ENCODE results near the gene CLPTM1. TPM values are rescaled to one million over a fixed set of nuclear protein-coding genes. Genes with fewer than 3 reads are reported as not detected.

Gene CLPTM1
- total and polyA plus RNA-seq, 9 of the 15 experiments (the other 6 are each of a cell fraction or from before 2014, with no cell fraction given): 0.37 to 96.0 (median 27.5) TPM

GRCh38 chr19:44913512-44914432 is 41.4 kb upstream of the CLPTM1 start (continued):
- TF ChIP-seq ZC3H4 (CRISPR knock-in tag; IDR thresholded peaks at IDR 0.05; ENCODE audit: borderline replicate concordance): 0 out of 2 replicates have a peak, but pooled peaks have one; percentile 72
- TF ChIP-seq, protein P1, sequence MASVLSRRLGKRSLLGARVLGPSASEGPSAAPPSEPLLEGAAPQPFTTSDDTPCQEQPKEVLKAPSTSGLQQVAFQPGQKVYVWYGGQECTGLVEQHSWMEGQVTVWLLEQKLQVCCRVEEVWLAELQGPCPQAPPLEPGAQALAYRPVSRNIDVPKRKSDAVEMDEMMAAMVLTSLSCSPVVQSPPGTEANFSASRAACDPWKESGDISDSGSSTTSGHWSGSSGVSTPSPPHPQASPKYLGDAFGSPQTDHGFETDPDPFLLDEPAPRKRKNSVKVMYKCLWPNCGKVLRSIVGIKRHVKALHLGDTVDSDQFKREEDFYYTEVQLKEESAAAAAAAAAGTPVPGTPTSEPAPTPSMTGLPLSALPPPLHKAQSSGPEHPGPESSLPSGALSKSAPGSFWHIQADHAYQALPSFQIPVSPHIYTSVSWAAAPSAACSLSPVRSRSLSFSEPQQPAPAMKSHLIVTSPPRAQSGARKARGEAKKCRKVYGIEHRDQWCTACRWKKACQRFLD (CRISPR knock-in tag; IDR thresholded peaks at IDR 0.05): peak; percentile 78; the same call in 1 of the 2 replicates
- TF ChIP-seq STAT5A (IDR thresholded peaks at IDR 0.05; ENCODE audit: borderline replicate concordance, low read length): peak; percentile 55; the same call in 1 of the 2 replicates
- TF ChIP-seq PHB2 (IDR thresholded peaks at IDR 0.05; ENCODE audit: low read depth): peak; percentile 34; the same call in 1 of the 2 replicates
- TF ChIP-seq BRD9 (IDR thresholded peaks at IDR 0.05; ENCODE audit: low read depth, partially characterized antibody): peak; percentile 19
- peak; percentile 70; the same call in 1 of the 2 replicates for TF ChIP-seq ZNF12 (CRISPR knock-in tag; IDR thresholded peaks at IDR 0.05)
- TF ChIP-seq BHLHE40 (IDR thresholded peaks at IDR 0.05; ENCODE audit: low read length): peak; percentile 45; the same call in 1 of the 2 replicates
- 0 out of 2 replicates have a peak, but pooled peaks have one; percentile 12 for TF ChIP-seq SREBF2 (CRISPR knock-in tag; IDR thresholded peaks at IDR 0.05)
- peak; percentile 58; the same call in 1 of the 2 replicates for TF ChIP-seq ZFX (CRISPR knock-in tag; IDR thresholded peaks at IDR 0.05)
- peak; percentile 88 for TF ChIP-seq DPF2 (IDR thresholded peaks at IDR 0.05)
- TF ChIP-seq ARID1B (IDR thresholded peaks at IDR 0.05): peak; percentile 90
- peak; percentile 79; the same call in 1 of the 2 replicates for TF ChIP-seq NFE2L1 (tag; IDR thresholded peaks at IDR 0.05; ENCODE audit: borderline replicate concordance, low read depth)
- peak; percentile 84 for TF ChIP-seq SMAD4 (CRISPR knock-in tag; conservative IDR thresholded peaks at IDR 0.05)
- TF ChIP-seq MAFG (tag; conservative IDR thresholded peaks at IDR 0.05): peak; percentile 95
- TF ChIP-seq NR2C1 (IDR thresholded peaks at IDR 0.05): peak; percentile 91
- TF ChIP-seq NR2C1 (tag; IDR thresholded peaks at IDR 0.05): peak; percentile 95
- peak; percentile 89 for TF ChIP-seq CBFA2T3 (IDR thresholded peaks at IDR 0.05)
- peak; percentile 83 for TF ChIP-seq ADNP (tag; IDR thresholded peaks at IDR 0.05)
- TF ChIP-seq THRA (IDR thresholded peaks at IDR 0.05): peak; percentile 100
- TF ChIP-seq L3MBTL2 (IDR thresholded peaks at IDR 0.05): peak; percentile 37
- peak; percentile 72 for TF ChIP-seq ATF7 (IDR thresholded peaks at IDR 0.05)
- TF ChIP-seq, protein P2, sequence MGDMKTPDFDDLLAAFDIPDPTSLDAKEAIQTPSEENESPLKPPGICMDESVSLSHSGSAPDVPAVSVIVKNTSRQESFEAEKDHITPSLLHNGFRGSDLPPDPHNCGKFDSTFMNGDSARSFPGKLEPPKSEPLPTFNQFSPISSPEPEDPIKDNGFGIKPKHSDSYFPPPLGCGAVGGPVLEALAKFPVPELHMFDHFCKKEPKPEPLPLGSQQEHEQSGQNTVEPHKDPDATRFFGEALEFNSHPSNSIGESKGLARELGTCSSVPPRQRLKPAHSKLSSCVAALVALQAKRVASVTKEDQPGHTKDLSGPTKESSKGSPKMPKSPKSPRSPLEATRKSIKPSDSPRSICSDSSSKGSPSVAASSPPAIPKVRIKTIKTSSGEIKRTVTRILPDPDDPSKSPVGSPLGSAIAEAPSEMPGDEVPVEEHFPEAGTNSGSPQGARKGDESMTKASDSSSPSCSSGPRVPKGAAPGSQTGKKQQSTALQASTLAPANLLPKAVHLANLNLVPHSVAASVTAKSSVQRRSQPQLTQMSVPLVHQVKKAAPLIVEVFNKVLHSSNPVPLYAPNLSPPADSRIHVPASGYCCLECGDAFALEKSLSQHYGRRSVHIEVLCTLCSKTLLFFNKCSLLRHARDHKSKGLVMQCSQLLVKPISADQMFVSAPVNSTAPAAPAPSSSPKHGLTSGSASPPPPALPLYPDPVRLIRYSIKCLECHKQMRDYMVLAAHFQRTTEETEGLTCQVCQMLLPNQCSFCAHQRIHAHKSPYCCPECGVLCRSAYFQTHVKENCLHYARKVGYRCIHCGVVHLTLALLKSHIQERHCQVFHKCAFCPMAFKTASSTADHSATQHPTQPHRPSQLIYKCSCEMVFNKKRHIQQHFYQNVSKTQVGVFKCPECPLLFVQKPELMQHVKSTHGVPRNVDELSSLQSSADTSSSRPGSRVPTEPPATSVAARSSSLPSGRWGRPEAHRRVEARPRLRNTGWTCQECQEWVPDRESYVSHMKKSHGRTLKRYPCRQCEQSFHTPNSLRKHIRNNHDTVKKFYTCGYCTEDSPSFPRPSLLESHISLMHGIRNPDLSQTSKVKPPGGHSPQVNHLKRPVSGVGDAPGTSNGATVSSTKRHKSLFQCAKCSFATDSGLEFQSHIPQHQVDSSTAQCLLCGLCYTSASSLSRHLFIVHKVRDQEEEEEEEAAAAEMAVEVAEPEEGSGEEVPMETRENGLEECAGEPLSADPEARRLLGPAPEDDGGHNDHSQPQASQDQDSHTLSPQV (IDR thresholded peaks at IDR 0.05): peak; percentile 80
- TF ChIP-seq KDM1A (IDR thresholded peaks at IDR 0.05): peak; percentile 92

Measured in K562 (cell line).